NK-92 (cell line): ENCODE data around the gene C19orf33.

ENCODE experiments used
- DNase-seq: peaks from one replicate; lab custom pipeline; 2025; ENCODE audit not compliant: unreplicated experiment; lab: John Stamatoyannopoulos, UW

Gene C19orf33

GRCh38 chr19:38278751-38279150, 25.3 kb upstream of the C19orf33 start:
- no peak for DNase-seq

GRCh38 chr19:38280030-38280921, 23.8 kb upstream of the C19orf33 start:
- no peak for DNase-seq

GRCh38 chr19:38281811-38282566, 22.1 kb upstream of the C19orf33 start:
- no peak for DNase-seq

- DNase-seq = no peak
Observed at GRCh38 chr19:38283271-38283670, 20.8 kb upstream of the C19orf33 start.

- DNase-seq = no peak
Observed at GRCh38 chr19:38284422-38284821, 19.6 kb upstream of the C19orf33 start.

DNA sequence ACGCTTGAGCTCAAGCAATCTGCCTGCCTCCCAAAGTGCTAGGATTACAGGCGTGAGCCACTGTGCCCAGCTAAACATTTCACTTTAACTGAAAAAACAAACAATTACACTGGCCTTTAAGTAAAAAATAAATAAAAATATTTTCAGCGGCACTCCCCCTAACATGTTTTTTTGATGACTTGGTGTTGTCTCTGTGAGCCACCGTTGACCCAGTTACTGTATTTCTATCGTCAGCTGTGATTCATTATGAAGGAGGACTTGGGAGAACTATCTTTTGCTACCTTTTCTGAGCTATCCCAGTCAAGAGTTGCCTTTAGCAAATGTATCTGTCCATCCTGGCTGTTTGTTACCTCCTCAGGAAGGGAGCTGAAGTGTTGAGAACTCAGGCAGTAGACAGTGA, 18.5 kb upstream of the C19orf33 start:
- no peak for DNase-seq

GRCh38 chr19:38287604-38288003, 16.4 kb upstream of the C19orf33 start:
- no peak for DNase-seq

DNA sequence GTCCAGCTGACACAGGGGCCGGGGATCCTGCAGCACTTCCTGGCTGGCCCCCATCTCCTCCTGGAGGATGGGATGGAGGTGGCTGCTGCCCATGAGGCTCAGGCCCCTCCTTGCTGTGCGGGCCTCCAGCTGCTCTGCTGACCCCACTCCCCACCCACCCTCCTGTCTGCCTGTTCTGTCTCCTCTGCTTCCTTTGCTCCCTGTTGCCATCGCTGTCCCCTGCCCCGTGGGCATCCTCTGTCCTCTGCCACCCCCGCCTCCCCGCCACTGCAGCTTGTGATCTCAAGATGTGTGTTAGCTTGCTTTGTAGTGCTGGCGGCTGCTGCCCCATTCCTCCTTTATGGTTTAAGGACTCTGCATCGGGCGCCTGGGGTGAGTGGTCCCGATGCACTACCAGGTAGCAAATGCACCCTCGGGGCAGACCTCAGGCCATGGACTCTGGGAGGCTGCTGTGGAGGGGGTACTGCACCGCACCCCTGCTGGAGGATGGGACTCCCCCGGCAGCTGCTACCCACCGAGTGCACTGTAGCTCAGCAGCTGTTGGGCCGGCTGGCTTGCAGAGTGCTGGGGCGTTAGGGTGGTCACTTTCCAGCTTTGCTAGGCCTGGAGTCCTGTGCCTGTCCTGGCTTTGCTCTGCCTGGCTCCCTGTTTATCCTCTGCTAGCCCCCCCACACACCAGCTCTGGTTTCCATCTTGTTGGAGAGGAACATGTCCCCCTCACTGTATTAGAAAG, 15.8 kb upstream of the C19orf33 start:
- DNase-seq = no peak

- DNase-seq = no peak
Observed at GRCh38 chr19:38289955-38290354, 14.1 kb upstream of the C19orf33 start.

DNA sequence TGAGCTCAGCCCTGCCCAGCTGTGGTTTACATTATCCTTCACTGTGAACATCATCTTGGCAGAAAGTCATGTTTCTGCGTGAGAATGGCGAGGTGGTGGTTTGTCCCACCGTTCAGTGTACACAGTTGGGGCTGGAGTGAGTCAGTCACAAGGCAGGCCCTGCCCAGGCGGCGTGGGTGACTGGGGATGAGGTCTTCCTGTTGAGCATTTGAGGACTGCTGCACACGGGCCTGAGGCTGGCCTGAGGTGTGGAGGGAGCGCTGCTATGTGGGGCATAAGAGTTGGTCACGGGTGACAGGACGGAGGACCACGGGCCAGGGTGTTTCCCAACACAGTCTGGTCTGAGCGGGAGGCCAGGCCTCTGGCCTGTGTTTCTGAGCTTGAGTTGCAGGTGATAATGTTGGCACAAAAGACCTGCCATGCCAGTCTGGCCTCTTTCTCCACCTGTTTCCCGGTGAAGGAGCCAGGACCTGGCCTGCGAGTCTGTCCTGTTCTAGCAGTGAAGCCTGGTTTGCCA, 13.4 kb upstream of the C19orf33 start:
- DNase-seq = no peak

- DNase-seq = no peak
Observed at GRCh38 chr19:38291855-38292254, 12.2 kb upstream of the C19orf33 start.

- no peak for DNase-seq
Observed at GRCh38 chr19:38293281-38293680, 10.8 kb upstream of the C19orf33 start.

DNA sequence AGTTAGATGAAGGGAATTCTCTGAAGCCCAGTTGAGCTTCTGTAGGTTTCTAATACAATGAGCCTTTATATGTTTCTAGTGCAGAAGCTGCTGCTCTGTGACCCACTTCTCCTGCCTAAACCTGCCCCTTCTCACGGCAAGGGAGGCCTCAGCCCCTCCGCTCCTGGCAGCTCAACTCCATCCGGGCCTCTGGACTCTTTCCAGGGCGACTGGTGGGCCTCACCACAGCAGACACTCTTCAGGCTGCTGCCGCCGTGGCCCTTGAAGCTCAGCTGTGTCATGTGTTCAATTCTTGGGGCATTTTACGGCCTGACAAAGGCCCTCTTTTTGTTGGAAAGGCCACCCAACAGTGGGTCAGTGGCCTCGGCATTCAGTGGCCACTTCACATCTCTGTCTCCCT, 10.0 kb upstream of the C19orf33 start:
- no peak for DNase-seq

- DNase-seq = no peak
Observed at GRCh38 chr19:38298821-38299680, 5.0 kb upstream of the C19orf33 start.

GRCh38 chr19:38304352-38304865, 358 bp downstream of the C19orf33 start:
- no peak for DNase-seq

- no peak for DNase-seq
Observed at GRCh38 chr19:38304866-38305429, 897 bp downstream of the C19orf33 start.

- DNase-seq = no peak
Observed at GRCh38 chr19:38306236-38306635, 2.2 kb downstream of the C19orf33 start.

- no peak for DNase-seq
Observed at GRCh38 chr19:38307076-38307475, 3.0 kb downstream of the C19orf33 start.

- no peak for DNase-seq
Observed at GRCh38 chr19:38307597-38307996, 3.5 kb downstream of the C19orf33 start.
